H1 (cell line): ENCODE measurements around the gene SCO2. TPM values are rescaled to one million over a fixed set of nuclear protein-coding genes. Genes with fewer than 3 reads are reported as not detected.
A peak's percentile ranks its signal among the peaks of the same experiment; 100 is the strongest.

Source experiments
- SIN3A ChIP-seq, 2 experiments: IDR thresholded peaks in 1 of 2; conservative IDR thresholded peaks in 1 of 2; 2 replicates each; pipeline ENCODE4 v1.6.1; 2011 to 2012; ENCODE audit warnings: low read length in 2 of 2, improper control_type of control experiment in 1 of 2, low read depth in 1 of 2, mild to moderate bottlenecking in 1 of 2
- polyA plus RNA-seq, 7 experiments: library from polyadenylated mRNA; depleted of rRNA in 3 of 7; stranded (reverse) in 5 of 7; unstranded in 2 of 7; fragments of >200 nt in 5 of 7; fragments of 200-250 nt in 2 of 7; gene quantifications; 1 replicate in 5 of 7; 2 replicates in 1 of 7; 4 replicates in 1 of 7; pipeline versions ENCODE4 v1.2.1 to v1.2.3, GENCODE V29; 2011 to 2013; ENCODE audit warnings: missing spikeins in 2 of 7, mixed read lengths in 2 of 7
- total RNA-seq: library from RNA; stranded (reverse); fragmentation: NEBNext Ultra II Directional; extraction: Animal tissue kit (Norgen Biotek cat#: 25700); gene quantifications from 2 replicates; pipeline ENCODE4 v1.2.1, GENCODE V29; 2021

Gene SCO2
- total and polyA plus RNA-seq, 2 of the 8 experiments (the other 6 are each of a cell fraction or from before 2014, with no cell fraction given) = 2.0 TPM; not detected in 1

GRCh38 chr22:50498322-50498890, 27.0 kb downstream of the SCO2 start (continued):
- TF ChIP-seq SIN3A (conservative IDR thresholded peaks at IDR 0.05 in 1 of 2, IDR thresholded peaks at IDR 0.05 in 1 of 2; ENCODE audit: low read depth in 1 of 2, low read length in 2 of 2) = peak in 1 of 2 experiments; percentile 61; a peak in 1 of 4 replicates
